GM19043 (cell line): ENCODE measurements around the gene MTMR3.
"Not testable (repeated sequence)": the region's sequence is repeated elsewhere in the genome, so short reads cannot be mapped to it uniquely, and the experiment has no call there.

ENCODE experiments used
- ATAC-seq: cut with Tn5 transposase; IDR thresholded peaks from one replicate; pipeline ENCODE4 v1.9.1; 2021; ENCODE audit warnings: low read depth; ENCODE audit not compliant: unreplicated experiment

The MTMR3 gene

GRCh38 chr22:29883045-29883774 is at the start of gene MTMR3:
Gene MTMR3, plus strand, starts transcription at chr22:29883174. Its CDS starts 87,886 bp downstream, at chr22:29971060.
- ATAC-seq = no peak

GRCh38 chr22:29833392-29833965 is 49.5 kb upstream of the MTMR3 start:
- no peak for ATAC-seq

- ATAC-seq = no peak
Observed at GRCh38 chr22:29834046-29834445, 48.9 kb upstream of the MTMR3 start.

- not testable (repeated sequence) for ATAC-seq
Observed at GRCh38 chr22:29836791-29837370, 46.1 kb upstream of the MTMR3 start.

GRCh38 chr22:29837741-29838598 is 45.0 kb upstream of the MTMR3 start, which contains the start of gene ASCC2:
Gene ASCC2, minus strand, starts transcription at chr22:29838274. Its CDS starts 5,949 bp downstream, at chr22:29832325.
- peak; percentile 95 for ATAC-seq

GRCh38 chr22:29838599-29838956 is 44.4 kb upstream of the MTMR3 start:
- ATAC-seq = no peak

GRCh38 chr22:29839039-29839438 is 43.9 kb upstream of the MTMR3 start:
- ATAC-seq = no peak

GRCh38 chr22:29840498-29840897 is 42.5 kb upstream of the MTMR3 start:
- ATAC-seq = no peak

- no peak for ATAC-seq
Observed at GRCh38 chr22:29842172-29842571, 40.8 kb upstream of the MTMR3 start.

GRCh38 chr22:29842740-29843139 is 40.2 kb upstream of the MTMR3 start:
- no peak for ATAC-seq

- ATAC-seq = no peak
Observed at GRCh38 chr22:29846290-29846689, 36.7 kb upstream of the MTMR3 start.

GRCh38 chr22:29848111-29848510 is 34.9 kb upstream of the MTMR3 start:
- ATAC-seq = no peak

- no peak for ATAC-seq
Observed at GRCh38 chr22:29854432-29854831, 28.5 kb upstream of the MTMR3 start.

- ATAC-seq = no peak
Observed at GRCh38 chr22:29855611-29856181, 27.3 kb upstream of the MTMR3 start.

GRCh38 chr22:29856496-29856895 is 26.5 kb upstream of the MTMR3 start:
- no peak for ATAC-seq

GRCh38 chr22:29859030-29859429 is 23.9 kb upstream of the MTMR3 start:
- not testable (repeated sequence) for ATAC-seq

- no peak for ATAC-seq
Observed at GRCh38 chr22:29860006-29860766, 22.8 kb upstream of the MTMR3 start.

- ATAC-seq = no peak
Observed at GRCh38 chr22:29861672-29862297, 21.2 kb upstream of the MTMR3 start.

- ATAC-seq = not testable (repeated sequence)
Observed at GRCh38 chr22:29865572-29865971, 17.4 kb upstream of the MTMR3 start.
